HG03558 (cell line): ENCODE measurements around the gene SFTA2.
"Not testable (repeated sequence)": the region's sequence is repeated elsewhere in the genome, so short reads cannot be mapped to it uniquely, and the experiment has no call there.

Experiments
- ATAC-seq: cut with Tn5 transposase; IDR thresholded peaks from one replicate; pipeline ENCODE4 v1.9.1; 2021; ENCODE audit warnings: moderate number of reproducible peaks; ENCODE audit not compliant: unreplicated experiment; ENCODE audit errors: extremely low read depth

The SFTA2 gene

GRCh38 chr6:30945281-30945680 is 13.3 kb upstream of the SFTA2 start:
- ATAC-seq: no peak

- no peak for ATAC-seq
These were observed 12.1 kb upstream of the SFTA2 start for GRCh38 chr6:30944051-30944450.

GRCh38 chr6:30942338-30943060 is 10.5 kb upstream of the SFTA2 start:
- ATAC-seq: no peak

- no peak for ATAC-seq
These were observed 8.5 kb upstream of the SFTA2 start, which contains the start of gene MUCL3 for GRCh38 chr6:30940361-30940986. Gene MUCL3, plus strand, starts transcription at chr6:30940973. Its CDS starts 27 bp downstream, at chr6:30941000.

GRCh38 chr6:30939473-30939872 is 7.5 kb upstream of the SFTA2 start:
- no peak for ATAC-seq

GRCh38 chr6:30938730-30939129 is 6.8 kb upstream of the SFTA2 start:
- ATAC-seq: no peak

- no peak for ATAC-seq
These were observed 5.3 kb upstream of the SFTA2 start for GRCh38 chr6:30937265-30937664.

GRCh38 chr6:30935018-30935417 is 3.0 kb upstream of the SFTA2 start:
- ATAC-seq: no peak

- ATAC-seq: no peak
These were observed 845 bp upstream of the SFTA2 start for GRCh38 chr6:30932665-30933365.

- ATAC-seq: no peak
These were observed 698 bp downstream of the SFTA2 start for GRCh38 chr6:30931272-30931671.

GRCh38 chr6:30930506-30930905 is 1.5 kb downstream of the SFTA2 start:
- no peak for ATAC-seq

GRCh38 chr6:30928677-30929076 is 3.3 kb downstream of the SFTA2 start:
- no peak for ATAC-seq

GRCh38 chr6:30927080-30927479 is 4.9 kb downstream of the SFTA2 start:
- not testable (repeated sequence) for ATAC-seq

- ATAC-seq: no peak
These were observed 5.3 kb downstream of the SFTA2 start for GRCh38 chr6:30926644-30927043.

- not testable (repeated sequence) for ATAC-seq
These were observed 7.8 kb downstream of the SFTA2 start for GRCh38 chr6:30924040-30924627.

- no peak for ATAC-seq
These were observed 9.5 kb downstream of the SFTA2 start for GRCh38 chr6:30922447-30922852.

- no peak for ATAC-seq
These were observed 13.3 kb downstream of the SFTA2 start for GRCh38 chr6:30918670-30919069.

GRCh38 chr6:30917487-30917886 is 14.5 kb downstream of the SFTA2 start:
- no peak for ATAC-seq

GRCh38 chr6:30917041-30917440 is 14.9 kb downstream of the SFTA2 start:
- ATAC-seq: no peak

GRCh38 chr6:30915591-30915946 is 16.4 kb downstream of the SFTA2 start:
- no peak for ATAC-seq
